HFFc6 (cell line): Measurements from ENCODE around the gene KMT2C. TPM values are rescaled to one million over a fixed set of nuclear protein-coding genes. Genes with fewer than 3 reads are reported as not detected.

Source experiments
- DNase-seq: peaks from one replicate; pipeline ENCODE4 v3.0.0-alpha.2; 2018
- H3K27ac Mint-ChIP-seq: 2 replicates; pipeline ENCODE4 v1.8.0; 2020; ENCODE audit warnings: mild to moderate bottlenecking, mixed read lengths
- H3K27me3 Mint-ChIP-seq: 2 replicates; pipeline ENCODE4 v1.8.0; 2021; ENCODE audit warnings: mild to moderate bottlenecking, moderate library complexity, mixed read lengths; ENCODE audit not compliant: insufficient read depth
- H3K36me3 Mint-ChIP-seq: 2 replicates; pipeline ENCODE4 v1.8.0; 2021; ENCODE audit warnings: low read depth, mixed read lengths
- H3K4me1 Mint-ChIP-seq: 2 replicates; pipeline ENCODE4 v1.8.0; 2020; ENCODE audit warnings: low read depth, mixed read lengths
- H3K4me3 Mint-ChIP-seq: 2 replicates; pipeline ENCODE4 v1.8.0; 2020; ENCODE audit warnings: mild to moderate bottlenecking, moderate library complexity, mixed read lengths
- H3K9me3 Mint-ChIP-seq: 2 replicates; pipeline ENCODE4 v1.8.0; 2020; ENCODE audit warnings: mild to moderate bottlenecking, mixed read lengths
- CTCF ChIP-seq: fragments of 200-600 bp; sonication (generic); IDR thresholded peaks from 2 replicates; pipeline ENCODE4 v1.5.0; 2021; ENCODE audit warnings: antibody characterized with exemption, mild to moderate bottlenecking
- total RNA-seq, 6 experiments: library from RNA; stranded (reverse); fragmentation: NEBNext Ultra II Directional; extraction: Animal tissue kit (Norgen Biotek cat#: 25700); gene quantifications; 2 replicates in 1 of 6; 3 replicates in 5 of 6; pipeline ENCODE4 v1.2.3, GENCODE V29; 2021

KMT2C gene
- total RNA-seq, 6 experiments from 2014 or later = 23.5 to 30.8 (median 26.0) TPM

GRCh38 chr7:152176797-152177196 is 259.0 kb downstream of the KMT2C start:
- peaks cover 28% of the 10 kb centered on the region for H3K4me1 Mint-ChIP-seq
- no peak overlapping the region for H3K4me3 Mint-ChIP-seq
- H3K27me3 Mint-ChIP-seq = no peaks in the 10 kb centered on the region; the same call in 1 of the 2 replicates
- no peak for TF ChIP-seq CTCF
- peaks cover 49% of the 10 kb centered on the region for H3K36me3 Mint-ChIP-seq
- DNase-seq = no peak
- H3K9me3 Mint-ChIP-seq = no peaks in the 10 kb centered on the region
- no peak overlapping the region for H3K27ac Mint-ChIP-seq

GRCh38 chr7:152173372-152174070 is 262.3 kb downstream of the KMT2C start:
- no peaks in the 10 kb centered on the region; the same call in 1 of the 2 replicates for H3K27me3 Mint-ChIP-seq
- H3K9me3 Mint-ChIP-seq = no peaks in the 10 kb centered on the region
- H3K4me1 Mint-ChIP-seq = peaks cover 25% of the 10 kb centered on the region
- peak overlapping the region; percentile 25 for H3K4me3 Mint-ChIP-seq
- peak overlapping the region; percentile 48 for H3K27ac Mint-ChIP-seq
- H3K36me3 Mint-ChIP-seq = peaks cover 27% of the 10 kb centered on the region
- DNase-seq = peak; percentile 9
- TF ChIP-seq CTCF = peak; percentile 52

DNA sequence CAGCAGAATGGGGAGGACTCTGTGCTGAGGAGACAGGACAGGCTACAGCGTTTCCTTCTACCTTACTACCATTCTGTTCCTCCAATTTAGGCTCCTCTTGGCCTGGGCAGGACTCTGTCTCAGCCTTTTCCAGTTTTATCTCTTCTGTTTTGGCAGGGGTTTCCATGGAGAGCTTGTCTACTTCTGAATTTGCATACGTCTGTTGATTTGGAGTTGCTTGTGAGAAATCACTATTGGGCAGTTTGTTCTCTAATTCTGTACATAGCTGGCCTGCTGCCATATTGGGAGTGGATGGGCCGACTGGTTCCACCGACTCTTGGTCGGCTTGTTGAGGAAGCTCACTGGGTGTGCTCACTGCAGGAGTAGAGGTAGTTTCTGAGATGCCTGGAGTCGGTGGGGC is 273.5 kb downstream of the KMT2C start:
- Mint-ChIP-seq H3K4me1 (no peaks in the 10 kb centered on the region), H3K4me3 (no peak overlapping the region), H3K27me3 (no peaks in the 10 kb centered on the region), H3K36me3 (peaks cover 49% of the 10 kb centered on the region), H3K9me3 (no peaks in the 10 kb centered on the region), H3K27ac (peak overlapping the region; percentile 21; the same call in 1 of the 2 replicates)
- no peak for DNase-seq
- TF ChIP-seq CTCF = no peak

DNA sequence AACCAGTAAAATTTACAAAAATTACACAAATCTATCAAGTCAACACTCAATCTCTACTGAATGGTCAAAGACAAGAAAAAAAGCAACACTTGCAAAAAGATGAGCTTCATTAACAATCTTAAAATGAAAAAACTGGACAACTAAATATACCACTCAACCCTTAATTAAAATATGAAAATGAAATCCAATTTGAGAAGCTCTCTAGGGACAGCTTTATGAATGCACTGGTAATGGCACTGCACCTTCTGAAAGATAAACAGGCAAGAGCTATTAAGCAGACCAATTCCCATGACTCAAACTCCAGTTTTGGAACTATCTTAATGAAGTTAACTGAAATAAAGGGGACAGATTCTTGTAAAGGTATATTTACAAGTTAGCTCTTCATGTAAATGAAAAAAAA is 274.6 kb downstream of the KMT2C start:
- H3K27ac Mint-ChIP-seq = no peak overlapping the region
- H3K27me3 Mint-ChIP-seq = no peaks in the 10 kb centered on the region
- DNase-seq = no peak
- no peaks in the 10 kb centered on the region for H3K9me3 Mint-ChIP-seq
- H3K4me1 Mint-ChIP-seq = no peaks in the 10 kb centered on the region
- no peak for TF ChIP-seq CTCF
- H3K4me3 Mint-ChIP-seq = no peak overlapping the region
- peaks cover 50% of the 10 kb centered on the region for H3K36me3 Mint-ChIP-seq

DNA sequence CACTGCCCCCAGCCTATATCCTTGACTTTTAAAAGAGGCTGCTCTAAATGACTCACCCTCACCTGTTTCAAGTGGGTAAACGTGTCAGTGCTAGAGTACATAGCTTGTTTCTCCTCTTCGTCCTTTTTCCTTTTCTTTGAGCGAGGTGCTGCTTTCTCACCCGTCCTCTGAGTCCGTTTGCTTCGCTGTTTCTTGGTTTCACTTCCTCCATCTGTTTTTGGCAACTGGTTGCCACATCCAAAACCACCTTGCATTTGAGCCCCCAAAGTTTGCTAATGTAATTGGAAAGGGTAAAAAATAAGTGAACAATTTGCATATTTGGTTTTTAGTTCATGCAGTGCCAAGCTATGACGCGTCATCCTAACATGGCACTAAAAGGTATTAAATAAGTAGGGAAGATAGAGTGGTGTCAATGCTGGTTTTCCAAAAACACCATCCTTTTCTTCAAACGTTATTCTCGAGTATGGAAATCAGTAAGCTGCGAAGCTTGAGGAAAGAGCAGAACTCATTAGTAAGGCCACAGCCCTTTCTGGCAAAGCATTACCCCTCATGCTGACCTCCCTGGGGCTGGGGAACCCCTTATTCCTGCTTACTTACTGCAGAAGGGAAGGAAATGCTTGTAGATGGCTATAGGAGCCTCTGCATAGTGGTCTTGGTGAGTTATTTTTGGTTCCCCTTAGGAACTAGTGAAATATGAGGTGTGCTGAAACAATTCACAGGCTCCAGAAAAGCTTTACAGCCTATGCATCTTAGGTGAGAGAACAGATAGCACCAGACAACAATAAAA is 276.8 kb downstream of the KMT2C start:
- no peak for TF ChIP-seq CTCF
- no peaks in the 10 kb centered on the region for H3K9me3 Mint-ChIP-seq
- H3K36me3 Mint-ChIP-seq = peaks cover 65% of the 10 kb centered on the region
- no peak for DNase-seq
- no peak overlapping the region for H3K27ac Mint-ChIP-seq
- H3K27me3 Mint-ChIP-seq = no peaks in the 10 kb centered on the region; the same call in 1 of the 2 replicates
- H3K4me1 Mint-ChIP-seq = no peaks in the 10 kb centered on the region
- H3K4me3 Mint-ChIP-seq = no peak overlapping the region
